Ovary (tissue), 3 donors: ENCODE measurements around the gene SIRPA.

ENCODE experiments used
- POLR2A ChIP-seq: fragments of 450-650 bp; IDR thresholded peaks from one replicate; pipeline ENCODE4 v1.6.1; 2017; ENCODE audit warnings: antibody characterized with exemption, mild to moderate bottlenecking, moderate library complexity
- TF ChIP-seq, protein P1 (sequence below), 3 donors: fragments of 450-650 bp in 2 of 3; fragments of 200-600 bp in 1 of 3; IDR thresholded peaks; one replicate each; pipeline versions ENCODE4 v1.5.1 to v1.8.0; 2016 to 2022; ENCODE audit warnings: antibody characterized with exemption in 3 of 3, mild to moderate bottlenecking in 1 of 3
- donor health status: DM: no; HTN: no; CAD: no.

DNA sequence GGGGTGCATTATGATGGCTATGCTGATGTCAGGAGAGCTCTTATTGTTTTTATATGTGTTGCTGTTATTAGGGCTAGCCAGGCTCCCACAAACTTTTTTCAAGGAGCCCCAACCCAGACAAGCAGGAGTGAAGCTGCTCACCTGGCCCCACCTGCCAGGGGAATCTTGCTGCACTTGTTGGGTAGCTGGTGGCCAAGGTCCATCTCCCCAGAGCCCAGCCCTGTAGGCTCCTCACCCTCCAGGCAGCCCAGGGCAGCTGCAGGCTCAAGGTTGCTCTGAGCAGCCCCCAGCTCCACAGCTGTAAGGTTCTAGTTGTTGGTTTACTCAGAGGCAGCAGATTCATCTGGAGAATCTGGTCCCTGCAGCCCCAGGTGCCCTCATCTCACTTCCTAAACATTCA, 46.8 kb upstream of the SIRPA start:
- TF ChIP-seq POLR2A: no peak
- TF ChIP-seq, protein P1, sequence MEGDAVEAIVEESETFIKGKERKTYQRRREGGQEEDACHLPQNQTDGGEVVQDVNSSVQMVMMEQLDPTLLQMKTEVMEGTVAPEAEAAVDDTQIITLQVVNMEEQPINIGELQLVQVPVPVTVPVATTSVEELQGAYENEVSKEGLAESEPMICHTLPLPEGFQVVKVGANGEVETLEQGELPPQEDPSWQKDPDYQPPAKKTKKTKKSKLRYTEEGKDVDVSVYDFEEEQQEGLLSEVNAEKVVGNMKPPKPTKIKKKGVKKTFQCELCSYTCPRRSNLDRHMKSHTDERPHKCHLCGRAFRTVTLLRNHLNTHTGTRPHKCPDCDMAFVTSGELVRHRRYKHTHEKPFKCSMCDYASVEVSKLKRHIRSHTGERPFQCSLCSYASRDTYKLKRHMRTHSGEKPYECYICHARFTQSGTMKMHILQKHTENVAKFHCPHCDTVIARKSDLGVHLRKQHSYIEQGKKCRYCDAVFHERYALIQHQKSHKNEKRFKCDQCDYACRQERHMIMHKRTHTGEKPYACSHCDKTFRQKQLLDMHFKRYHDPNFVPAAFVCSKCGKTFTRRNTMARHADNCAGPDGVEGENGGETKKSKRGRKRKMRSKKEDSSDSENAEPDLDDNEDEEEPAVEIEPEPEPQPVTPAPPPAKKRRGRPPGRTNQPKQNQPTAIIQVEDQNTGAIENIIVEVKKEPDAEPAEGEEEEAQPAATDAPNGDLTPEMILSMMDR (IDR thresholded peaks at IDR 0.05): no peak
